Osteoblast (primary cell): ENCODE results near the gene HDDC2. TPM values are rescaled to one million over a fixed set of nuclear protein-coding genes. Genes with fewer than 3 reads are reported as not detected.

Experiments
- DNase-seq: peaks from one replicate; pipeline ENCODE4 v3.0.0; 2011; ENCODE audit warnings: low spot score, mixed read lengths; ENCODE audit not compliant: insufficient read length; ENCODE audit errors: missing footprints
- H2AFZ ChIP-seq: 2 replicates; pipeline ENCODE4 v1.6.0; 2011; ENCODE audit warnings: mild to moderate bottlenecking, low read length
- H3K27ac ChIP-seq: 2 replicates; pipeline ENCODE4 v1.5.1; 2011; ENCODE audit warnings: mild to moderate bottlenecking, low read depth, low read length, moderate library complexity
- H3K27me3 ChIP-seq: 2 replicates; pipeline ENCODE4 v1.6.0; 2012; ENCODE audit warnings: mild to moderate bottlenecking, control low read depth, inconsistent platforms, low read length, moderate library complexity; ENCODE audit not compliant: insufficient read depth
- H3K36me3 ChIP-seq: 2 replicates; pipeline ENCODE4 v1.5.1; 2011; ENCODE audit warnings: mild to moderate bottlenecking, low read length, control low read depth, moderate library complexity; ENCODE audit not compliant: insufficient read depth
- H3K4me1 ChIP-seq: 2 replicates; pipeline ENCODE4 v1.5.1; 2011; ENCODE audit warnings: mild to moderate bottlenecking, low read length, control low read depth, moderate library complexity; ENCODE audit not compliant: insufficient read depth
- H3K4me2 ChIP-seq: 2 replicates; pipeline ENCODE4 v1.6.0; 2011; ENCODE audit warnings: mild to moderate bottlenecking, low read length; ENCODE audit not compliant: insufficient read depth
- H3K4me3 ChIP-seq: fragments of 200-600 bp; sonication (generic); 3 replicates; pipeline ENCODE4 v1.5.1; 2012; ENCODE audit warnings: mild to moderate bottlenecking, low read length, inconsistent platforms; ENCODE audit not compliant: insufficient read depth
- H3K79me2 ChIP-seq: 2 replicates; pipeline ENCODE4 v1.6.0; 2012; ENCODE audit warnings: mild to moderate bottlenecking, low read length, control low read depth, inconsistent platforms; ENCODE audit not compliant: insufficient read depth
- H3K9me3 ChIP-seq: 2 replicates; pipeline ENCODE4 v1.5.1; 2011; ENCODE audit warnings: low read depth, low read length, control low read depth
- H4K20me1 ChIP-seq: 2 replicates; pipeline ENCODE4 v1.6.0; 2012; ENCODE audit warnings: mild to moderate bottlenecking, low read length, control low read depth; ENCODE audit not compliant: insufficient read depth
- total RNA-seq: library from RNA; depleted of rRNA; stranded (reverse); fragments of >200 nt; gene quantifications from 2 replicates; pipeline ENCODE4 v1.2.3, GENCODE V29; 2012
- TF ChIP-seq, protein P1 (sequence below): IDR thresholded peaks from 2 replicates; pipeline ENCODE4 v1.5.1; 2011; ENCODE audit warnings: mild to moderate bottlenecking, low read depth, low read length, moderate library complexity; ENCODE audit errors: extremely low read depth

HDDC2 gene
- total RNA-seq, 1 donor, result 71.3 TPM

DNA sequence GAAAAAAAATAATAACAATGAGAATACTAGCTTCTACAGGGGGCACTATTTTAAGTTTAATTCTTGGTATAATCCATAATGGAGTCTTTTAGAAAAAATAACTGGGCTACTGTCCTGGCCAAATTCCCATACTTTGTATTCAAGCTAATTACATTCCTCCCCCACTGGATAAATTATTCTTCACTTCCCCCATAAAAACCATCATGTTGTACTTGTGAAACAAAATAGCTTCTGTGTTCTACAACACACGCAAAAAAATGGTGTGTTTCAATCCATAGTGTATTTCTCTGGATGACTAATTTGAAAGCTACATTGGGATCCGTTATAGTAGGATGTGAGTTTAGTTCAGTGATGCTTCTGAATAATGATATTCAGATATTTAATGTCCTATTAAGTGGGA, 21.6 kb upstream of the HDDC2 start:
- Histone ChIP-seq H3K36me3 (no peaks in the 10 kb centered on the region), H4K20me1 (no peaks in the 10 kb centered on the region), H3K9me3 (no peaks in the 10 kb centered on the region), H2AFZ (no peak overlapping the region), H3K4me1 (no peaks in the 10 kb centered on the region), H3K4me3 (no peak overlapping the region), H3K27ac (no peak overlapping the region), H3K4me2 (no peak overlapping the region), H3K79me2 (no peaks in the 10 kb centered on the region), H3K27me3 (no peaks in the 10 kb centered on the region)
- DNase-seq, result no peak
- TF ChIP-seq, protein P1, sequence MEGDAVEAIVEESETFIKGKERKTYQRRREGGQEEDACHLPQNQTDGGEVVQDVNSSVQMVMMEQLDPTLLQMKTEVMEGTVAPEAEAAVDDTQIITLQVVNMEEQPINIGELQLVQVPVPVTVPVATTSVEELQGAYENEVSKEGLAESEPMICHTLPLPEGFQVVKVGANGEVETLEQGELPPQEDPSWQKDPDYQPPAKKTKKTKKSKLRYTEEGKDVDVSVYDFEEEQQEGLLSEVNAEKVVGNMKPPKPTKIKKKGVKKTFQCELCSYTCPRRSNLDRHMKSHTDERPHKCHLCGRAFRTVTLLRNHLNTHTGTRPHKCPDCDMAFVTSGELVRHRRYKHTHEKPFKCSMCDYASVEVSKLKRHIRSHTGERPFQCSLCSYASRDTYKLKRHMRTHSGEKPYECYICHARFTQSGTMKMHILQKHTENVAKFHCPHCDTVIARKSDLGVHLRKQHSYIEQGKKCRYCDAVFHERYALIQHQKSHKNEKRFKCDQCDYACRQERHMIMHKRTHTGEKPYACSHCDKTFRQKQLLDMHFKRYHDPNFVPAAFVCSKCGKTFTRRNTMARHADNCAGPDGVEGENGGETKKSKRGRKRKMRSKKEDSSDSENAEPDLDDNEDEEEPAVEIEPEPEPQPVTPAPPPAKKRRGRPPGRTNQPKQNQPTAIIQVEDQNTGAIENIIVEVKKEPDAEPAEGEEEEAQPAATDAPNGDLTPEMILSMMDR, result no peak

DNA sequence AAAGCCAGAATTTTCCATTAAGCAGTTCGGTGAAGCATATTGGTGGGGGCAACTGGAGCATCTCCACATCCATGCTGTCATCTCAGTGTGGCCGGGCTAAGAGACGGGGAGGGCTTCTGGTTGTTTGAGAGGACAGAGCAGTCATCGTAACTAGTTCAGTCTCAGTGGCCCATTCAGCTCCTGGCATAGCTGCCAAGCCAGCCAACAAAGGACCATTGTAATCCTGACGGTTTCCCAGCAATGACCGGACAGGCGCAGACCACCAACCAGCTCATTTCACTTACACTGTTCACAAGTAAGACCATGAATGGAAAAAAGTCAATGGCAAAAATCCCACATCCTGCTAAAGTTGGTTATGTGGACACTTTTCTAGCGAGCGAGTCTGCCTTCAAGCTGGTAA, 14.9 kb upstream of the HDDC2 start:
- Histone ChIP-seq H3K4me2 (peak overlapping the region; percentile 22), H3K79me2 (no peaks in the 10 kb centered on the region), H3K4me1 (no peaks in the 10 kb centered on the region), H3K27me3 (peaks cover 6% of the 10 kb centered on the region), H3K4me3 (no peak overlapping the region), H3K27ac (no peak overlapping the region), H4K20me1 (no peaks in the 10 kb centered on the region), H3K9me3 (no peaks in the 10 kb centered on the region), H2AFZ (peak overlapping the region; percentile 54), H3K36me3 (no peaks in the 10 kb centered on the region)
- no peak for DNase-seq
- TF ChIP-seq, protein P1, result no peak

DNA sequence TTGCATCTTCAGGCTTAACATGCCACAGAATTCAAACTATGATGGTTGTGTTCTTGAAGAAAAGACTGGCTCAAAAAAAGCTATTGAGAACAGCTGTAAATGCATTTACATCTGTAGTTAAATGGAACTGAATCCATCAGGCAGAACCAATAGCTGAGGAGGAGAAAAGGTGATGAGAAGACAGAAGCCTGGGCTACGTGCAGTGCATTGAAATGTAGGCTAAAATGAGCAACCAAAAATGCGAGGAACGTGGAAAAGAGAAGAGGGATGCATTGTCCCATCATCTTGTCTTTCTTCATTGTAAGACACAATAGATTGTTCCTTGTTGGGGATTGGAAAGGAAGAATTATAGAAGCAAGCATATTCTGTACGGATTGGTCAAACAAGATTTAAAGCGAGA, 13.8 kb upstream of the HDDC2 start:
- no peak overlapping the region for H2AFZ ChIP-seq
- peaks cover 6% of the 10 kb centered on the region for H3K27me3 ChIP-seq
- TF ChIP-seq, protein P1, result no peak
- no peaks in the 10 kb centered on the region for H3K79me2 ChIP-seq
- H3K9me3 ChIP-seq, result no peaks in the 10 kb centered on the region
- no peak for DNase-seq
- no peaks in the 10 kb centered on the region for H3K36me3 ChIP-seq
- H3K4me2 ChIP-seq, result no peak overlapping the region
- no peak overlapping the region for H3K4me3 ChIP-seq
- no peaks in the 10 kb centered on the region for H3K4me1 ChIP-seq
- H3K27ac ChIP-seq, result no peak overlapping the region
- no peaks in the 10 kb centered on the region for H4K20me1 ChIP-seq

DNA sequence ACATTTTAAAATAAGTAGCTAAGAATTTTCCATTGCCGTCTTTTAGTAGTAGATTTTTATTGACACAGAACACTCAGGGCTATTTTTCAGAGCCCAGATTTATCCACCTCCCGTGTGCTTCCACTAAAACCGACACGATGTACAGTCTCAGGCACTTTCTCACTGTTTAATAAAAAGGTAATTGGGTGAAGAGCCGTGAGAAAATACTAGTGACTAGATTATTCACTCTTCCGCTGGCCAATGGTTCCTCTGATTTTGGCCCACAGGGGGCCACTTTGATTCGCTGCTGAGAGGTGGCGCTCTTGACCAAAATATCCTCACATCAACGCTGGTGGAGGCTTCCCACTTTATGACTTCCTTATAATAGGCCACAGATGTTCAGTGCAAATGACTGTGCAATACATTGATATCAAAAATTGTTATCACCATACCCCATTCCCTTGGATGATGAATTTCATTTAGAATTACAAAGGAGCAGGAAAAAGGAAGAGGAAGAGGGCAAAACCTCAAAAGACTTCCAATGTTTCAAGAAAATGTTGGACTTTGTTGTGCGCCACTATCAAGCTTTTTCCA, 12.3 kb upstream of the HDDC2 start:
- Histone ChIP-seq H3K79me2 (no peaks in the 10 kb centered on the region), H2AFZ (no peak overlapping the region), H3K9me3 (no peaks in the 10 kb centered on the region), H3K27me3 (peaks cover 6% of the 10 kb centered on the region), H3K36me3 (no peaks in the 10 kb centered on the region), H4K20me1 (no peaks in the 10 kb centered on the region), H3K4me3 (no peak overlapping the region), H3K27ac (no peak overlapping the region), H3K4me1 (no peaks in the 10 kb centered on the region), H3K4me2 (no peak overlapping the region)
- TF ChIP-seq, protein P1, result peak; percentile 93
- DNase-seq, result no peak
